Neural cell (in vitro differentiated cells): ENCODE results near the gene BTG4. TPM values are rescaled to one million over a fixed set of nuclear protein-coding genes. Genes with fewer than 3 reads are reported as not detected.

Source experiments
- H2AFZ ChIP-seq: fragments of 200-600, 300-800 bp; sonication (generic), shearing (Covaris generic); 2 replicates; pipeline ENCODE4 v1.6.0; 2014; ENCODE audit warnings: low read depth, mild to moderate bottlenecking, antibody characterized with exemption, low read length, moderate library complexity
- H3F3A ChIP-seq: fragments of 200-600 bp; shearing (Covaris generic); 2 replicates; pipeline ENCODE4 v1.6.1; 2016; ENCODE audit warnings: mild to moderate bottlenecking, moderate library complexity, mixed read lengths, antibody characterized with exemption, low read length; ENCODE audit not compliant: insufficient read depth, poor library complexity, severe bottlenecking
- H3K27ac ChIP-seq: fragments of 200-600, 300-800 bp; sonication (generic), shearing (Covaris generic); 2 replicates; pipeline ENCODE4 v1.5.1; 2014; ENCODE audit warnings: mild to moderate bottlenecking, low read length, moderate library complexity
- H3K27me3 ChIP-seq: fragments of 300-800, 200-600 bp; sonication (generic), shearing (Covaris generic); 2 replicates; pipeline ENCODE4 v1.6.0; 2014; ENCODE audit warnings: mild to moderate bottlenecking, low read depth, low read length, moderate library complexity; ENCODE audit not compliant: insufficient read depth
- H3K36me3 ChIP-seq: fragments of 300-800, 200-600 bp; sonication (generic), shearing (Covaris generic); 2 replicates; pipeline ENCODE4 v1.5.1; 2014; ENCODE audit warnings: mild to moderate bottlenecking, antibody characterized with exemption, low read length, moderate library complexity; ENCODE audit not compliant: insufficient read depth
- H3K4me2 ChIP-seq: fragments of 300-800, 200-600 bp; sonication (generic), shearing (Covaris generic); 2 replicates; pipeline ENCODE4 v1.6.0; 2014; ENCODE audit warnings: mild to moderate bottlenecking, low read length
- H3K4me3 ChIP-seq: fragments of 300-800, 200-600 bp; sonication (generic), shearing (Covaris generic); 2 replicates; pipeline ENCODE4 v1.5.1; 2014; ENCODE audit warnings: mild to moderate bottlenecking, low read length, moderate library complexity
- H3K79me2 ChIP-seq: fragments of 200-600 bp; shearing (Covaris generic); replicated peaks from 2 replicates; pipeline ENCODE4 v1.6.0; 2014; ENCODE audit warnings: mild to moderate bottlenecking, low read length, moderate library complexity; ENCODE audit not compliant: insufficient read depth
- H3K9ac ChIP-seq: fragments of 300-800, 200-600 bp; sonication (generic), shearing (Covaris generic); 2 replicates; pipeline ENCODE4 v1.6.1; 2016; ENCODE audit warnings: mild to moderate bottlenecking, low read length, mixed read lengths
- H3K9me2 ChIP-seq: fragments of 200-600 bp; shearing (Covaris generic); 2 replicates; pipeline ENCODE4 v1.6.1; 2016; ENCODE audit warnings: mild to moderate bottlenecking, low read length, mixed read lengths; ENCODE audit not compliant: insufficient read depth
- H3K9me3 ChIP-seq: fragments of 200-600, 300-800 bp; sonication (generic), shearing (Covaris generic); 2 replicates; pipeline ENCODE4 v1.6.1; 2016; ENCODE audit warnings: mild to moderate bottlenecking, mixed run types, low read length, moderate library complexity, mixed read lengths
- H4K20me1 ChIP-seq: fragments of 200-600 bp; shearing (Covaris generic); 2 replicates; pipeline ENCODE4 v1.6.1; 2016; ENCODE audit warnings: mild to moderate bottlenecking, mixed run types; ENCODE audit not compliant: insufficient read depth
- EP300 ChIP-seq: fragments of 450-650 bp; conservative IDR thresholded peaks from 2 replicates; pipeline ENCODE4 v1.6.1; 2014; ENCODE audit warnings: antibody characterized with exemption, mild to moderate bottlenecking, moderate library complexity; ENCODE audit not compliant: poor library complexity, severe bottlenecking
- EZH2 ChIP-seq: fragments of 200-600, 300-800 bp; shearing (Covaris generic), sonication (generic); IDR thresholded peaks from 2 replicates; pipeline ENCODE4 v1.6.1; 2014; ENCODE audit warnings: antibody characterized with exemption, low read length, borderline replicate concordance, mild to moderate bottlenecking; ENCODE audit not compliant: insufficient read depth, poor library complexity, severe bottlenecking
- MXI1 ChIP-seq: fragments of 450-650 bp; conservative IDR thresholded peaks from 2 replicates; pipeline ENCODE4 v1.6.1; 2014; ENCODE audit warnings: antibody characterized with exemption, mild to moderate bottlenecking; ENCODE audit not compliant: poor library complexity, severe bottlenecking
- POLR2AphosphoS5 ChIP-seq: IDR thresholded peaks from 2 replicates; pipeline ENCODE4 v1.6.1; 2012
- RAD21 ChIP-seq: fragments of 450-650 bp; conservative IDR thresholded peaks from 2 replicates; pipeline ENCODE4 v1.6.1; 2014; ENCODE audit warnings: antibody characterized with exemption, mild to moderate bottlenecking, moderate library complexity
- SMC3 ChIP-seq: fragments of 450-650 bp; conservative IDR thresholded peaks from 2 replicates; pipeline ENCODE4 v1.6.1; 2014; ENCODE audit warnings: antibody characterized with exemption, mild to moderate bottlenecking, moderate library complexity; ENCODE audit not compliant: poor library complexity
- TAF1 ChIP-seq: IDR thresholded peaks from 2 replicates; pipeline ENCODE4 v1.6.1; 2012; ENCODE audit warnings: low read depth
- polyA plus RNA-seq: library from polyadenylated mRNA; depleted of rRNA; stranded (reverse); fragments of >200 nt; gene quantifications from 2 replicates; pipeline ENCODE4 v1.2.3, GENCODE V29; 2014
- TF ChIP-seq, protein P1 (sequence below): IDR thresholded peaks from 2 replicates; pipeline ENCODE4 v1.6.1; 2012; ENCODE audit warnings: borderline replicate concordance
- TF ChIP-seq, protein P2 (sequence below): fragments of 450-650 bp; IDR thresholded peaks from 2 replicates; pipeline ENCODE4 v1.5.1; 2014; ENCODE audit warnings: antibody characterized with exemption, mild to moderate bottlenecking, moderate library complexity; ENCODE audit not compliant: poor library complexity, severe bottlenecking

The BTG4 gene
- polyA plus RNA-seq, 1 donor from 2014 or later = not detected

DNA sequence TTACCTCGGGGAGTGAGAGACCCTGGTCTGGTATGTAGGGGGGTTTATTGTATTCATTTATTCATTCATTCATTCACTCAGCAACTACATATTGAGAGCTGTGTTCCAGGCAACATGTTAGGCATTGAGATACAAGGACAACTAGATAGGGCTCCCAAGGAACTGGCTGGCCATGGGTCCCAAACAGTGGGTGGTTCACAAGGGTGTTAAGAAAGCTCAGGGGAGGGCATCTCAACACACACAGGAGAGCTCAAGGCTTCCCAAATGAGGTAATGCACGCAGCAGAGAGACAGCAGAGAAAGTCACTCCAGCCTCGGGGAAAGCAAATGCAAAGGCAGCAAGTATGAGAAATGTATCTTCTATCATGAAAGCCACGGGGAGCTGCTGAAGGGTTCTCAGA lies 51.8 kb downstream of the BTG4 start:
- Histone ChIP-seq H3K9me2 (no peaks in the 10 kb centered on the region), H3K9ac (no peak overlapping the region), H3K36me3 (no peaks in the 10 kb centered on the region), H3K27me3 (no peaks in the 10 kb centered on the region), H2AFZ (no peak overlapping the region), H3K4me2 (no peak overlapping the region), H4K20me1 (no peaks in the 10 kb centered on the region), H3K27ac (no peak overlapping the region), H3K4me3 (no peak overlapping the region), H3K79me2 (no peaks in the 10 kb centered on the region), H3K9me3 (no peaks in the 10 kb centered on the region), H3F3A (no peaks in the 10 kb centered on the region)
- no peak for TF ChIP-seq MXI1
- TF ChIP-seq SMC3 = no peak
- no peak for TF ChIP-seq EP300
- no peak for TF ChIP-seq EZH2
- TF ChIP-seq, protein P1, sequence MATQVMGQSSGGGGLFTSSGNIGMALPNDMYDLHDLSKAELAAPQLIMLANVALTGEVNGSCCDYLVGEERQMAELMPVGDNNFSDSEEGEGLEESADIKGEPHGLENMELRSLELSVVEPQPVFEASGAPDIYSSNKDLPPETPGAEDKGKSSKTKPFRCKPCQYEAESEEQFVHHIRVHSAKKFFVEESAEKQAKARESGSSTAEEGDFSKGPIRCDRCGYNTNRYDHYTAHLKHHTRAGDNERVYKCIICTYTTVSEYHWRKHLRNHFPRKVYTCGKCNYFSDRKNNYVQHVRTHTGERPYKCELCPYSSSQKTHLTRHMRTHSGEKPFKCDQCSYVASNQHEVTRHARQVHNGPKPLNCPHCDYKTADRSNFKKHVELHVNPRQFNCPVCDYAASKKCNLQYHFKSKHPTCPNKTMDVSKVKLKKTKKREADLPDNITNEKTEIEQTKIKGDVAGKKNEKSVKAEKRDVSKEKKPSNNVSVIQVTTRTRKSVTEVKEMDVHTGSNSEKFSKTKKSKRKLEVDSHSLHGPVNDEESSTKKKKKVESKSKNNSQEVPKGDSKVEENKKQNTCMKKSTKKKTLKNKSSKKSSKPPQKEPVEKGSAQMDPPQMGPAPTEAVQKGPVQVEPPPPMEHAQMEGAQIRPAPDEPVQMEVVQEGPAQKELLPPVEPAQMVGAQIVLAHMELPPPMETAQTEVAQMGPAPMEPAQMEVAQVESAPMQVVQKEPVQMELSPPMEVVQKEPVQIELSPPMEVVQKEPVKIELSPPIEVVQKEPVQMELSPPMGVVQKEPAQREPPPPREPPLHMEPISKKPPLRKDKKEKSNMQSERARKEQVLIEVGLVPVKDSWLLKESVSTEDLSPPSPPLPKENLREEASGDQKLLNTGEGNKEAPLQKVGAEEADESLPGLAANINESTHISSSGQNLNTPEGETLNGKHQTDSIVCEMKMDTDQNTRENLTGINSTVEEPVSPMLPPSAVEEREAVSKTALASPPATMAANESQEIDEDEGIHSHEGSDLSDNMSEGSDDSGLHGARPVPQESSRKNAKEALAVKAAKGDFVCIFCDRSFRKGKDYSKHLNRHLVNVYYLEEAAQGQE = no peak
- TF ChIP-seq, protein P2, sequence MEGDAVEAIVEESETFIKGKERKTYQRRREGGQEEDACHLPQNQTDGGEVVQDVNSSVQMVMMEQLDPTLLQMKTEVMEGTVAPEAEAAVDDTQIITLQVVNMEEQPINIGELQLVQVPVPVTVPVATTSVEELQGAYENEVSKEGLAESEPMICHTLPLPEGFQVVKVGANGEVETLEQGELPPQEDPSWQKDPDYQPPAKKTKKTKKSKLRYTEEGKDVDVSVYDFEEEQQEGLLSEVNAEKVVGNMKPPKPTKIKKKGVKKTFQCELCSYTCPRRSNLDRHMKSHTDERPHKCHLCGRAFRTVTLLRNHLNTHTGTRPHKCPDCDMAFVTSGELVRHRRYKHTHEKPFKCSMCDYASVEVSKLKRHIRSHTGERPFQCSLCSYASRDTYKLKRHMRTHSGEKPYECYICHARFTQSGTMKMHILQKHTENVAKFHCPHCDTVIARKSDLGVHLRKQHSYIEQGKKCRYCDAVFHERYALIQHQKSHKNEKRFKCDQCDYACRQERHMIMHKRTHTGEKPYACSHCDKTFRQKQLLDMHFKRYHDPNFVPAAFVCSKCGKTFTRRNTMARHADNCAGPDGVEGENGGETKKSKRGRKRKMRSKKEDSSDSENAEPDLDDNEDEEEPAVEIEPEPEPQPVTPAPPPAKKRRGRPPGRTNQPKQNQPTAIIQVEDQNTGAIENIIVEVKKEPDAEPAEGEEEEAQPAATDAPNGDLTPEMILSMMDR = no peak
- TF ChIP-seq POLR2AphosphoS5 = no peak
- TF ChIP-seq RAD21 = no peak
- TF ChIP-seq TAF1 = no peak

DNA sequence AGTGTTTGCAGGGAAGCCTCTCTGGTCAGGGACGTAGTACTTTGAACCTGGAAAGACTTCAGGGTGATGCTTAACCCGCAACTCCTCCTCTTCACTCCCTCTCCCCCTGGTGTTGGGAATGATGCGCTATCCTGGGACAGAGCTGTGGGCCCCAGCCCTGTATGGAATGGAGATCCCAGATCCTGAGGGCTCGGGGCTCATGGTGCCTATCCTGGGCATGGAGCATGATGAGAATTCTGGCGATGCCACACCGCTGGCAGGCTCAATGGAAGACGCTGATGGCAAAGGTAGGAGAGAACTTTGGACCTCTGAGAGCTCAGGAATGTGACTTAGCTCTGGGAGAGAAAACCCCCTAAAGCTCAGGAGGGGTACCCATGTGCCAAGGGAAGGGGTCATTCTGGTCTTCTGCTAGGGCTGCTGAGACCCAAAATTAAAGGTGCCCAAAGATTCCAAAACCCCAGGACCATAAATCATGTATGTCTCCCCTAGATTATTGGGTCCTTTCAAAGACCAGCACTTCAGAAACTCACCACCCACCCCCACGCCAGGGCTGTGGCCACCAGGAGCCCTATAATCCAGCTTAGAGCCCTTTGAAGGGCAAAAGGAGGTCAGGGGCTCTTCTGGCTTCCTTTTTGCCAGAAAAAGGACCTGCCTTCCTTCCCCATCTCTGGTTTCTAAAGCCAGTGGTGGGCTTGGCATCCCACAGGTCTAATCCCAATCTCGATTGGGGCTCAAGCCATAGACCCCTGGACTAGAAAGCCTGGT lies 52.5 kb downstream of the BTG4 start:
- Histone ChIP-seq H3K4me3 (no peak overlapping the region), H3K27ac (no peak overlapping the region), H3K4me2 (no peak overlapping the region), H3K9me2 (no peaks in the 10 kb centered on the region), H3F3A (no peaks in the 10 kb centered on the region), H4K20me1 (no peaks in the 10 kb centered on the region), H3K36me3 (no peaks in the 10 kb centered on the region), H2AFZ (no peak overlapping the region), H3K79me2 (no peaks in the 10 kb centered on the region), H3K9me3 (no peaks in the 10 kb centered on the region), H3K9ac (no peak overlapping the region), H3K27me3 (no peaks in the 10 kb centered on the region)
- TF ChIP-seq SMC3 (no peak), TAF1 (no peak), RAD21 (no peak), MXI1 (no peak), EZH2 (no peak)
- TF ChIP-seq, protein P1 = no peak
